MM.1S (cell line): ENCODE data around the gene DLL3.

ENCODE experiments used
- DNase-seq: peaks from one replicate; pipeline ENCODE4 v3.0.0-alpha.2; 2015
- H2AFZ ChIP-seq: fragments of 300-600 bp; sonication (generic); 2 replicates; pipeline ENCODE4 v1.6.0; 2016; ENCODE audit warnings: antibody characterized with exemption, low read length
- H3F3A ChIP-seq: fragments of 300-600 bp; sonication (generic); 2 replicates; pipeline ENCODE4 v1.6.1; 2016; ENCODE audit warnings: mild to moderate bottlenecking, antibody characterized with exemption, low read length, moderate library complexity, mixed read lengths; ENCODE audit not compliant: insufficient read depth
- H3K27ac ChIP-seq: fragments of 300-600 bp; sonication (generic); 2 replicates; pipeline ENCODE4 v1.5.1; 2016; ENCODE audit warnings: mild to moderate bottlenecking, low read length
- H3K27me3 ChIP-seq: fragments of 300-600 bp; sonication (generic); replicated peaks from 2 replicates; pipeline ENCODE4 v1.6.0; 2016; ENCODE audit warnings: low read length; ENCODE audit not compliant: insufficient read depth
- H3K36me3 ChIP-seq: fragments of 300-600 bp; sonication (generic); replicated peaks from 2 replicates; pipeline ENCODE4 v1.6.1; 2016; ENCODE audit warnings: mild to moderate bottlenecking, low read length, mixed read lengths; ENCODE audit not compliant: insufficient read depth
- H3K4me1 ChIP-seq: fragments of 300-600 bp; sonication (generic); 2 replicates; pipeline ENCODE4 v1.6.1; 2016; ENCODE audit warnings: low read length, mixed read lengths
- H3K4me2 ChIP-seq: fragments of 300-600 bp; sonication (generic); 2 replicates; pipeline ENCODE4 v1.6.0; 2016; ENCODE audit warnings: low read depth, low read length
- H3K4me3 ChIP-seq: fragments of 300-600 bp; sonication (generic); 2 replicates; pipeline ENCODE4 v1.5.1; 2016; ENCODE audit warnings: low read length, mixed read lengths
- H3K79me2 ChIP-seq: fragments of 300-600 bp; sonication (generic); 2 replicates; pipeline ENCODE4 v1.6.1; 2016; ENCODE audit warnings: mixed run types, low read length, mixed read lengths
- H3K9ac ChIP-seq: fragments of 300-600 bp; sonication (generic); 2 replicates; pipeline ENCODE4 v1.6.1; 2016; ENCODE audit warnings: low read length, mixed read lengths
- H3K9me2 ChIP-seq: fragments of 300-600 bp; sonication (generic); replicated peaks from 2 replicates; pipeline ENCODE4 v1.6.1; 2016; ENCODE audit warnings: mild to moderate bottlenecking, low read length, mixed read lengths; ENCODE audit not compliant: insufficient read depth
- H3K9me3 ChIP-seq: fragments of 300-600 bp; sonication (generic); replicated peaks from 2 replicates; pipeline ENCODE4 v1.6.1; 2016; ENCODE audit warnings: mild to moderate bottlenecking, low read length, mixed read lengths; ENCODE audit not compliant: insufficient read depth
- H4K20me1 ChIP-seq: fragments of 300-600 bp; sonication (generic); 2 replicates; pipeline ENCODE4 v1.6.1; 2016; ENCODE audit warnings: mild to moderate bottlenecking, low read length, moderate library complexity, mixed read lengths; ENCODE audit not compliant: insufficient read depth
- CTCF ChIP-seq: fragments of 300-600 bp; sonication (generic); IDR thresholded peaks from 2 replicates; pipeline ENCODE4 v1.5.1; 2016; ENCODE audit warnings: antibody characterized with exemption, low read length, mixed read lengths
- EZH2 ChIP-seq: fragments of 300-600 bp; sonication (generic); optimal IDR thresholded peaks from 2 replicates; pipeline ENCODE3; 2017; ENCODE audit warnings: low read depth, mild to moderate bottlenecking, antibody characterized with exemption, low read length, mixed read lengths
- EZH2phosphoT487 ChIP-seq: fragments of 300-600 bp; sonication (generic); IDR thresholded peaks from 2 replicates; pipeline ENCODE4 v1.6.1; 2018; ENCODE audit warnings: antibody characterized with exemption, low read length

DLL3 gene

GRCh38 chr19:39515551-39516191 lies 16.9 kb downstream of the DLL3 start:
- Histone ChIP-seq H3K9me2 (no peaks in the 10 kb centered on the region), H3K9ac (no peak overlapping the region), H3K4me1 (no peaks in the 10 kb centered on the region), H3K79me2 (no peaks in the 10 kb centered on the region), H3F3A (no peaks in the 10 kb centered on the region), H3K27ac (no peak overlapping the region), H3K36me3 (no peaks in the 10 kb centered on the region), H3K4me3 (no peak overlapping the region), H3K9me3 (no peaks in the 10 kb centered on the region), H4K20me1 (no peaks in the 10 kb centered on the region), H3K4me2 (no peak overlapping the region), H2AFZ (no peak overlapping the region), H3K27me3 (peaks cover 53% of the 10 kb centered on the region)
- no peak for DNase-seq
- no peak for TF ChIP-seq CTCF

GRCh38 chr19:39516270-39516669 lies 17.5 kb downstream of the DLL3 start:
- Histone ChIP-seq H3K27ac (no peak overlapping the region), H3K36me3 (no peaks in the 10 kb centered on the region), H2AFZ (no peak overlapping the region), H3K27me3 (peaks cover 53% of the 10 kb centered on the region), H4K20me1 (no peaks in the 10 kb centered on the region), H3K4me3 (no peak overlapping the region), H3K4me2 (no peak overlapping the region; the same call in 1 of the 2 replicates), H3F3A (no peaks in the 10 kb centered on the region), H3K9me3 (no peaks in the 10 kb centered on the region), H3K4me1 (no peaks in the 10 kb centered on the region), H3K9me2 (no peaks in the 10 kb centered on the region), H3K9ac (no peak overlapping the region), H3K79me2 (no peaks in the 10 kb centered on the region)
- TF ChIP-seq EZH2phosphoT487: no peak
- TF ChIP-seq CTCF: no peak
- no peak for TF ChIP-seq EZH2
- DNase-seq: no peak

- Histone ChIP-seq H3K36me3 (no peaks in the 10 kb centered on the region), H3K4me2 (no peak overlapping the region), H3F3A (no peaks in the 10 kb centered on the region), H3K27ac (no peak overlapping the region), H3K79me2 (no peaks in the 10 kb centered on the region), H3K9me3 (no peaks in the 10 kb centered on the region), H3K9me2 (no peaks in the 10 kb centered on the region), H3K4me1 (no peaks in the 10 kb centered on the region), H2AFZ (no peak overlapping the region), H4K20me1 (no peaks in the 10 kb centered on the region), H3K9ac (no peak overlapping the region), H3K27me3 (peaks cover 47% of the 10 kb centered on the region), H3K4me3 (no peak overlapping the region)
- TF ChIP-seq EZH2phosphoT487 (no peak), CTCF (no peak), EZH2 (no peak)
- no peak for DNase-seq
These were observed 18.7 kb downstream of the DLL3 start for GRCh38 chr19:39517432-39517831.
